ENCODE data around the gene NUAK2. TPM values are rescaled to one million over a fixed set of nuclear protein-coding genes. Genes with fewer than 3 reads are reported as not detected.

NUAK2 gene
- total RNA-seq, 2 experiments from 2014 or later, result 5.3 to 9.1 TPM

DNA sequence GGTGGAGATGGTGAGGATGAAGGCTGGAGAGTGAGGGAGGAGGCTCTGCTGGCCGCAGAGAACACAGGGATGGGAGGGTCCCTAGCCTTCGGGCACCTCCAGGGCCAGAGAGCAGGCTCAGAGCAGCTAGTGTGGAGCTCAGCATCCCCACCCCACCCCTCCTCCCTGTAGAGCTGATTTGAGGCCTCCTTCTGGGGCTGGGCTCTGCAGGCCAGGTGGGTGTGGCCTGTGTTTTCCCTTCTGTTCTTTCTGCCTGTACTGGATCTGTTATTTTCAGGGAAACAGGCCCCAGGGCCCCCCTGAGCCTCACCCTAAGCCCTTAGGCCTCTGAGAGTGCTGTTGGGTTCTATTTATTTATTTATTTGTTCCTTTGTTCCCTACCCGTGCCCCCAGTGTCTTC is 49.0 kb downstream of the NUAK2 start:
- no TSS peak for BruUV-seq (replicated peaks)
- H3K4me2 ChIP-seq (ENCODE audit: low read length), result no peak overlapping the region
- H4K20me1 ChIP-seq (ENCODE audit: insufficient read depth, low read length), result no peaks in the 10 kb centered on the region
- ChIA-PET CTCF (ENCODE audit: unreplicated experiment) (interaction anchor here (1.0 to 2.1 kb wide), 2 partner anchors 53 to 55 kb away, joined by 3 to 17 read pairs; no protein-coding TSS in a partner anchor), POLR2A (interaction anchor here (4.1 kb wide), 1 partner anchor 53 kb away, joined by 30 read pairs; no protein-coding TSS in a partner anchor)
- no peaks in the 10 kb centered on the region for H3K9me3 ChIP-seq (ENCODE audit: low read length)
- H3K36me3 ChIP-seq (ENCODE audit: insufficient read depth, low read length), result no peaks in the 10 kb centered on the region
- no peaks in the 10 kb centered on the region for H3K9me2 ChIP-seq (ENCODE audit: insufficient read depth, low read length)
- DNase-seq (ENCODE audit: low spot score), result no peak
- H3K4me1 ChIP-seq (ENCODE audit: insufficient read depth, low read length, poor library complexity, severe bottlenecking), result peaks cover 43% of the 10 kb centered on the region
- intact Hi-C loops (cut with micrococcal nuclease; ENCODE audit: unreplicated experiment), result loop anchor here (5.0 kb wide), 3 partner anchors 45 to 215 kb away; partner anchors contain the start of gene TMCC2
- H3K27ac ChIP-seq (ENCODE audit: low read depth, low read length, poor library complexity, severe bottlenecking), result no peak overlapping the region
- no peak overlapping the region for H3K4me3 ChIP-seq (ENCODE audit: low read depth, low read length, poor library complexity, severe bottlenecking)
- no peak overlapping the region for H2AFZ ChIP-seq (ENCODE audit: low read length)
- no peaks in the 10 kb centered on the region for H3K79me2 ChIP-seq (ENCODE audit: insufficient read depth, low read depth, low read length)
- TF ChIP-seq EZH2phosphoT487 (IDR thresholded peaks at IDR 0.05; ENCODE audit: borderline replicate concordance, low read depth, low read length), result no peak
- TF ChIP-seq, protein P1, sequence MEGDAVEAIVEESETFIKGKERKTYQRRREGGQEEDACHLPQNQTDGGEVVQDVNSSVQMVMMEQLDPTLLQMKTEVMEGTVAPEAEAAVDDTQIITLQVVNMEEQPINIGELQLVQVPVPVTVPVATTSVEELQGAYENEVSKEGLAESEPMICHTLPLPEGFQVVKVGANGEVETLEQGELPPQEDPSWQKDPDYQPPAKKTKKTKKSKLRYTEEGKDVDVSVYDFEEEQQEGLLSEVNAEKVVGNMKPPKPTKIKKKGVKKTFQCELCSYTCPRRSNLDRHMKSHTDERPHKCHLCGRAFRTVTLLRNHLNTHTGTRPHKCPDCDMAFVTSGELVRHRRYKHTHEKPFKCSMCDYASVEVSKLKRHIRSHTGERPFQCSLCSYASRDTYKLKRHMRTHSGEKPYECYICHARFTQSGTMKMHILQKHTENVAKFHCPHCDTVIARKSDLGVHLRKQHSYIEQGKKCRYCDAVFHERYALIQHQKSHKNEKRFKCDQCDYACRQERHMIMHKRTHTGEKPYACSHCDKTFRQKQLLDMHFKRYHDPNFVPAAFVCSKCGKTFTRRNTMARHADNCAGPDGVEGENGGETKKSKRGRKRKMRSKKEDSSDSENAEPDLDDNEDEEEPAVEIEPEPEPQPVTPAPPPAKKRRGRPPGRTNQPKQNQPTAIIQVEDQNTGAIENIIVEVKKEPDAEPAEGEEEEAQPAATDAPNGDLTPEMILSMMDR (conservative IDR thresholded peaks at IDR 0.05; ENCODE audit: low read length), result no peak

DNA sequence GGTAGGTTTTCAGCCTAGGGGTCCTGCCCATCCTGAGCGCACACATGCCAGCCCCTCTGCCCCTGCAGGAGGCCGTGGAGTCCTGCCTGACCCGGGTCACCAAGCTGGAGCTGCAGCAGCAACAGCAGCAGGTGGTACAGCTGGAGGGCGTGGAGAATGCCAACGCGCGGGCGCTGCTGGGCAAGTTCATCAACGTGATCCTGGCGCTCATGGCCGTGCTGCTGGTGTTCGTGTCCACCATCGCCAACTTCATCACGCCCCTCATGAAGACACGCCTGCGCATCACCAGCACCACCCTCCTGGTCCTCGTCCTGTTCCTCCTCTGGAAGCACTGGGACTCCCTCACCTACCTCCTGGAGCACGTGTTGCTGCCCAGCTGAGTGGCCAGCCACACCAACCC is 49.8 kb downstream of the NUAK2 start:
- POLR2A ChIA-PET, result interaction anchor here (1.2 kb wide), 1 partner anchor 125 kb away, joined by 3 read pairs; no protein-coding TSS in a partner anchor
- H3K27ac ChIP-seq (ENCODE audit: low read depth, low read length, poor library complexity, severe bottlenecking), result no peak overlapping the region
- intact Hi-C loops (cut with micrococcal nuclease; ENCODE audit: unreplicated experiment), result loop anchor here (5.0 kb wide), 3 partner anchors 44 to 216 kb away; partner anchors contain the start of gene TMCC2
- H3K9me2 ChIP-seq (ENCODE audit: insufficient read depth, low read length), result no peaks in the 10 kb centered on the region
- no peaks in the 10 kb centered on the region for H4K20me1 ChIP-seq (ENCODE audit: insufficient read depth, low read length)
- no peaks in the 10 kb centered on the region for H3K79me2 ChIP-seq (ENCODE audit: insufficient read depth, low read depth, low read length)
- H3K36me3 ChIP-seq (ENCODE audit: insufficient read depth, low read length), result no peaks in the 10 kb centered on the region
- H2AFZ ChIP-seq (ENCODE audit: low read length), result no peak overlapping the region
- CTCF ChIA-PET (ENCODE audit: unreplicated experiment), result interaction anchor here (0.9 to 2.1 kb wide), 3 partner anchors 13 to 56 kb away, joined by 3 to 17 read pairs (median 5); no protein-coding TSS in a partner anchor
- TF ChIP-seq, protein P1 (conservative IDR thresholded peaks at IDR 0.05; ENCODE audit: low read length), result no peak
- no peak for TF ChIP-seq EZH2phosphoT487 (IDR thresholded peaks at IDR 0.05; ENCODE audit: borderline replicate concordance, low read depth, low read length)
- DNase-seq (ENCODE audit: low spot score), result no peak
- H3K9me3 ChIP-seq (ENCODE audit: low read length), result no peaks in the 10 kb centered on the region
- no peak overlapping the region for H3K4me3 ChIP-seq (ENCODE audit: low read depth, low read length, poor library complexity, severe bottlenecking)
- no TSS peak for BruUV-seq (replicated peaks)
- H3K4me2 ChIP-seq (ENCODE audit: low read length), result no peak overlapping the region
- H3K4me1 ChIP-seq (ENCODE audit: insufficient read depth, low read length, poor library complexity, severe bottlenecking), result peaks cover 48% of the 10 kb centered on the region

DNA sequence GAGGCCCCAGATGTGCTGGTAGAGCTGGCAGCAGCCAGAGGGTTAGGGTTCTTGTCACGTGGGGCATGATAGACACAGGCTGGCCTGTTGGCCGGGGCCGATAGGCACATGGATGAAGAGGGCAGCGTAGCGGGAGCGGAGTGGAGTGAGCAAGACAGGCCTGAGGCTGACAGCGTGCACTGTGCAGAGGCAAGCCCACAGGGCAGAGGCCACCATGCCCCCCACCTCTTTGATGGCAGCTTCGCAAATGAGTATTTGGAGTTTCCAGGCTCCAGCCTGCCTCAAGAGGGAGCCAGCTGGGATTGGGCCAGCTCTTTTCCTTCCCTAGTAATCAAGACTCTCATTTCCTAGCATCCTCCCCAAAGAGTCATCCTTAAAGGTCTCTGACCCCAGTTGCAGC is 50.3 kb downstream of the NUAK2 start:
- no peak overlapping the region for H3K27ac ChIP-seq (ENCODE audit: low read depth, low read length, poor library complexity, severe bottlenecking)
- POLR2A ChIA-PET, result interaction anchor here (1.1 to 1.4 kb wide), 3 partner anchors 10 to 126 kb away, joined by 3 to 5 read pairs (median 3); no protein-coding TSS in a partner anchor
- intact Hi-C loops (cut with micrococcal nuclease; ENCODE audit: unreplicated experiment), result loop anchor here (5.0 kb wide), 3 partner anchors 44 to 216 kb away; partner anchors contain the start of gene TMCC2

More for the DNA sequence above, 50.3 kb downstream of the NUAK2 start:
- no TSS peak for BruUV-seq (replicated peaks)
- Histone ChIP-seq H3K79me2 (ENCODE audit: insufficient read depth, low read depth, low read length) (no peaks in the 10 kb centered on the region), H3K9me2 (ENCODE audit: insufficient read depth, low read length) (no peaks in the 10 kb centered on the region), H3K4me1 (ENCODE audit: insufficient read depth, low read length, poor library complexity, severe bottlenecking) (peaks cover 44% of the 10 kb centered on the region), H2AFZ (ENCODE audit: low read length) (no peak overlapping the region), H4K20me1 (ENCODE audit: insufficient read depth, low read length) (no peaks in the 10 kb centered on the region), H3K4me3 (ENCODE audit: low read depth, low read length, poor library complexity, severe bottlenecking) (no peak overlapping the region), H3K36me3 (ENCODE audit: insufficient read depth, low read length) (no peaks in the 10 kb centered on the region), H3K4me2 (ENCODE audit: low read length) (no peak overlapping the region), H3K9me3 (ENCODE audit: low read length) (no peaks in the 10 kb centered on the region)
- no peak for DNase-seq (ENCODE audit: low spot score)
- CTCF ChIA-PET (ENCODE audit: unreplicated experiment), result interaction anchor here (0.8 to 2.1 kb wide), 4 partner anchors 13 to 56 kb away, joined by 4 to 17 read pairs (median 4); no protein-coding TSS in a partner anchor
- no peak for TF ChIP-seq EZH2phosphoT487 (IDR thresholded peaks at IDR 0.05; ENCODE audit: borderline replicate concordance, low read depth, low read length)
- TF ChIP-seq, protein P1 (conservative IDR thresholded peaks at IDR 0.05; ENCODE audit: low read length), result no peak

Measured in OCI-LY7 (cell line).